ENCODE results near the gene CCDC142.

The CCDC142 gene

GRCh38 chr2:74482801-74483674 lies at the start of gene CCDC142, which contains the start of gene TTC31:
Gene CCDC142 (minus strand): TSS chr2:74482998. CDS start chr2:74482837, 161 bp downstream.
Gene TTC31 (plus strand): TSS chr2:74483081. CDS start chr2:74483096, 15 bp downstream.
- DNase-seq (ENCODE audit: low read depth in 2 of 2): peak; percentile 82 to 88

- DNase-seq (ENCODE audit: low read depth in 2 of 2): no peak
Observed at GRCh38 chr2:74532222-74532621, 49.4 kb upstream of the CCDC142 start.

- DNase-seq (ENCODE audit: low read depth in 2 of 2): no peak
Observed at GRCh38 chr2:74531666-74532065, 48.9 kb upstream of the CCDC142 start.

- no peak for DNase-seq (ENCODE audit: low read depth in 2 of 2)
Observed at GRCh38 chr2:74530239-74531187, 47.7 kb upstream of the CCDC142 start.

GRCh38 chr2:74529357-74530238 lies 46.8 kb upstream of the CCDC142 start, which contains the start of the genes AUP1 and HTRA2:
Gene AUP1 (minus strand): TSS chr2:74529706. CDS start chr2:74529629, 77 bp downstream.
Gene HTRA2 (plus strand): TSS chr2:74529933. CDS start chr2:74530007, 74 bp downstream.
- peak; percentile 64 to 74 for DNase-seq (ENCODE audit: low read depth in 2 of 2)

- no peak for DNase-seq (ENCODE audit: low read depth in 2 of 2)
Observed at GRCh38 chr2:74528600-74529356, 46.0 kb upstream of the CCDC142 start.

- no peak for DNase-seq (ENCODE audit: low read depth in 2 of 2)
Observed at GRCh38 chr2:74527741-74528140, 44.9 kb upstream of the CCDC142 start.

GRCh38 chr2:74526649-74527230 lies 43.9 kb upstream of the CCDC142 start:
- no peak for DNase-seq (ENCODE audit: low read depth in 2 of 2)

- no peak for DNase-seq (ENCODE audit: low read depth in 2 of 2)
Observed at GRCh38 chr2:74525717-74526648, 43.2 kb upstream of the CCDC142 start, which contains the start of gene DQX1. Gene DQX1 (minus strand): TSS chr2:74526231. CDS start chr2:74525729, 502 bp downstream.

- no peak for DNase-seq (ENCODE audit: low read depth in 2 of 2)
Observed at GRCh38 chr2:74524955-74525716, 42.3 kb upstream of the CCDC142 start.

- no peak for DNase-seq (ENCODE audit: low read depth in 2 of 2)
Observed at GRCh38 chr2:74524005-74524404, 41.2 kb upstream of the CCDC142 start.

- no peak for DNase-seq (ENCODE audit: low read depth in 2 of 2)
Observed at GRCh38 chr2:74522516-74522915, 39.7 kb upstream of the CCDC142 start.

GRCh38 chr2:74516650-74517049 lies 33.9 kb upstream of the CCDC142 start:
- DNase-seq (ENCODE audit: low read depth in 2 of 2): no peak

- peak in 1 of 2 donors; percentile 62 for DNase-seq (ENCODE audit: low read depth in 2 of 2)
Observed at GRCh38 chr2:74515981-74516633, 33.3 kb upstream of the CCDC142 start.

- DNase-seq (ENCODE audit: low read depth in 2 of 2): no peak
Observed at GRCh38 chr2:74515271-74515980, 32.6 kb upstream of the CCDC142 start.

GRCh38 chr2:74514368-74515270 lies 31.8 kb upstream of the CCDC142 start, which contains the start of gene TLX2:
Gene TLX2 (plus strand): TSS chr2:74514450. CDS start chr2:74514807, 357 bp downstream.
- no peak for DNase-seq (ENCODE audit: low read depth in 2 of 2)

All from stimulated activated CD8-positive, alpha-beta memory T cell treated with anti-CD3 and anti-CD28 coated beads, Interleukin-2, amount 100 ng/mL, for 1 hour (primary cell).